Neutrophil (primary cell): ENCODE data around the gene PLIN4.
"Not testable (repeated sequence)": the region's sequence is repeated elsewhere in the genome, so short reads cannot be mapped to it uniquely, and the experiment has no call there.

Source experiments
- H3K27ac ChIP-seq: fragments of 200-600 bp; sonication (generic); 2 replicates; pipeline ENCODE4 v1.5.1; 2016; ENCODE audit warnings: mild to moderate bottlenecking, moderate library complexity
- H3K27me3 ChIP-seq: fragments of 200-600 bp; sonication (generic); 2 replicates; pipeline ENCODE4 v1.6.0; 2016; ENCODE audit warnings: mild to moderate bottlenecking
- H3K36me3 ChIP-seq: fragments of 200-600 bp; sonication (generic); 2 replicates; pipeline ENCODE4 v1.5.1; 2017
- H3K4me1 ChIP-seq, 2 experiments: fragments of 200-600 bp in 1 of 2; sonication (generic) in 1 of 2; 1 replicate in 1 of 2; 2 replicates in 1 of 2; pipeline versions ENCODE4 v1.5.1 to v1.6.1; 2013 to 2016; ENCODE audit warnings: low read depth in 1 of 2, low read length in 1 of 2, mild to moderate bottlenecking in 1 of 2, moderate library complexity in 1 of 2; ENCODE audit not compliant: control insufficient read depth in 1 of 2, insufficient read depth in 1 of 2
- H3K4me3 ChIP-seq, 2 experiments: fragments of 200-600 bp in 1 of 2; sonication (generic) in 1 of 2; 1 replicate in 1 of 2; 2 replicates in 1 of 2; pipeline ENCODE4 v1.5.1; 2013 to 2016; ENCODE audit warnings: low read depth in 1 of 2, low read length in 1 of 2, mild to moderate bottlenecking in 1 of 2, moderate library complexity in 1 of 2
- H3K9me3 ChIP-seq: fragments of 200-600 bp; sonication (generic); 2 replicates; pipeline ENCODE4 v1.5.1; 2016
- CTCF ChIP-seq: fragments of 200-600 bp; sonication (generic); IDR thresholded peaks from 2 replicates; pipeline ENCODE4 v1.5.1; 2016; ENCODE audit warnings: antibody characterized with exemption

The PLIN4 gene

GRCh38 chr19:4550018-4550417 lies 31.7 kb upstream of the PLIN4 start:
- no peak overlapping the region for H3K27ac ChIP-seq
- H3K4me1 ChIP-seq = peaks cover 25 to 28% of the 10 kb centered on the region in 2 experiments
- no peaks in the 10 kb centered on the region for H3K9me3 ChIP-seq
- H3K36me3 ChIP-seq = no peaks in the 10 kb centered on the region
- H3K27me3 ChIP-seq = no peaks in the 10 kb centered on the region
- H3K4me3 ChIP-seq = no peak overlapping the region
- TF ChIP-seq CTCF = no peak

- no peaks in the 10 kb centered on the region for H3K27me3 ChIP-seq
- no peak overlapping the region for H3K4me3 ChIP-seq
- H3K9me3 ChIP-seq = no peaks in the 10 kb centered on the region
- peaks cover 38 to 43% of the 10 kb centered on the region in 2 experiments for H3K4me1 ChIP-seq
- no peak for TF ChIP-seq CTCF
- no peaks in the 10 kb centered on the region for H3K36me3 ChIP-seq
- peak overlapping the region; percentile 42 for H3K27ac ChIP-seq
These were observed 29.9 kb upstream of the PLIN4 start for GRCh38 chr19:4548238-4548584.

GRCh38 chr19:4547303-4548237 lies 29.3 kb upstream of the PLIN4 start:
- Histone ChIP-seq H3K4me3 (peak overlapping the region; percentile 28 to 33), H3K36me3 (no peaks in the 10 kb centered on the region), H3K27me3 (no peaks in the 10 kb centered on the region), H3K27ac (peak overlapping the region; percentile 42), H3K4me1 (peaks cover 41 to 50% of the 10 kb centered on the region in 2 experiments), H3K9me3 (no peaks in the 10 kb centered on the region)
- peak; percentile 83 for TF ChIP-seq CTCF

GRCh38 chr19:4543842-4544647 lies 25.8 kb upstream of the PLIN4 start:
- Histone ChIP-seq H3K27me3 (no peaks in the 10 kb centered on the region), H3K4me1 (peaks cover 74 to 85% of the 10 kb centered on the region in 2 experiments), H3K27ac (peak overlapping the region; percentile 95), H3K36me3 (no peaks in the 10 kb centered on the region), H3K4me3 (peak overlapping the region; percentile 97 to 100), H3K9me3 (no peaks in the 10 kb centered on the region)
- TF ChIP-seq CTCF = no peak

- no peaks in the 10 kb centered on the region for H3K27me3 ChIP-seq
- no peaks in the 10 kb centered on the region for H3K9me3 ChIP-seq
- peaks cover 5% of the 10 kb centered on the region for H3K36me3 ChIP-seq
- H3K27ac ChIP-seq = peak overlapping the region; percentile 95
- peak overlapping the region; percentile 97 to 100 for H3K4me3 ChIP-seq
- peaks cover 74 to 86% of the 10 kb centered on the region in 2 experiments for H3K4me1 ChIP-seq
- TF ChIP-seq CTCF = no peak
These were observed 24.9 kb upstream of the PLIN4 start for GRCh38 chr19:4542896-4543841.

- not testable (repeated sequence) for H3K27me3 ChIP-seq
These were observed 23.5 kb upstream of the PLIN4 start for GRCh38 chr19:4541806-4542145.

More at GRCh38 chr19:4541806-4542145, 23.5 kb upstream of the PLIN4 start:
- Histone ChIP-seq H3K36me3 (peaks cover 18% of the 10 kb centered on the region), H3K4me1 (peaks cover 75 to 87% of the 10 kb centered on the region in 2 experiments), H3K4me3 (peak overlapping the region; percentile 97 to 100), H3K27ac (peak overlapping the region; percentile 95)
- H3K9me3 ChIP-seq = not testable (repeated sequence)
